NT2/D1 (cell line): Measurements from ENCODE around the gene LRRFIP1.

Experiments
- DNase-seq: peaks from one replicate; pipeline ENCODE4 v3.0.0-alpha.2; 2011; ENCODE audit warnings: low read depth, low spot score
- H3K27me3 ChIP-seq: 2 replicates; pipeline ENCODE4 v1.6.0; 2011; ENCODE audit warnings: mild to moderate bottlenecking; ENCODE audit not compliant: insufficient read length, insufficient read depth
- H3K36me3 ChIP-seq: 2 replicates; pipeline ENCODE4 v1.6.1; 2011; ENCODE audit warnings: mild to moderate bottlenecking, low read length, mixed read lengths; ENCODE audit not compliant: insufficient read depth, insufficient read length
- H3K4me1 ChIP-seq: 2 replicates; pipeline ENCODE4 v1.5.1; 2011; ENCODE audit not compliant: insufficient read depth, insufficient read length
- H3K4me3 ChIP-seq: 2 replicates; pipeline ENCODE4 v1.5.1; 2011; ENCODE audit warnings: low read depth; ENCODE audit not compliant: insufficient read length
- H3K9ac ChIP-seq: 2 replicates; pipeline ENCODE4 v1.6.0; 2011; ENCODE audit warnings: low read depth; ENCODE audit not compliant: insufficient read length
- H3K9me3 ChIP-seq: 2 replicates; pipeline ENCODE4 v1.5.1; 2011; ENCODE audit warnings: mild to moderate bottlenecking, low read length; ENCODE audit not compliant: insufficient read depth
- SUZ12 ChIP-seq: IDR thresholded peaks from 2 replicates; pipeline ENCODE4 v1.6.1; 2011; ENCODE audit not compliant: insufficient read length, insufficient read depth; ENCODE audit errors: extremely low read depth
- YY1 ChIP-seq: IDR thresholded peaks from 2 replicates; pipeline ENCODE4 v1.6.1; 2011; ENCODE audit not compliant: insufficient read length, insufficient read depth
- ZNF274 ChIP-seq: IDR thresholded peaks from 2 replicates; pipeline ENCODE4 v1.6.1; 2011; ENCODE audit warnings: mild to moderate bottlenecking, low read depth, low read length

LRRFIP1 gene

GRCh38 chr2:237711458-237712150 lies 84.2 kb downstream of the LRRFIP1 start:
- Histone ChIP-seq H3K4me1 (peaks cover 11% of the 10 kb centered on the region), H3K9me3 (no peaks in the 10 kb centered on the region), H3K9ac (no peak overlapping the region), H3K27me3 (no peaks in the 10 kb centered on the region), H3K4me3 (no peak overlapping the region), H3K36me3 (peaks cover 38% of the 10 kb centered on the region)
- TF ChIP-seq ZNF274 (no peak), YY1 (no peak), SUZ12 (no peak)
- no peak for DNase-seq

GRCh38 chr2:237712477-237713377 lies 85.3 kb downstream of the LRRFIP1 start:
- Histone ChIP-seq H3K27me3 (no peaks in the 10 kb centered on the region), H3K9ac (no peak overlapping the region), H3K9me3 (no peaks in the 10 kb centered on the region), H3K36me3 (peaks cover 40% of the 10 kb centered on the region), H3K4me1 (peaks cover 13% of the 10 kb centered on the region), H3K4me3 (no peak overlapping the region)
- DNase-seq: no peak
- TF ChIP-seq YY1 (no peak), SUZ12 (no peak), ZNF274 (no peak)

- peaks cover 32% of the 10 kb centered on the region for H3K36me3 ChIP-seq
- no peak for TF ChIP-seq ZNF274
- TF ChIP-seq SUZ12: no peak
- no peak for TF ChIP-seq YY1
- DNase-seq: no peak
- no peaks in the 10 kb centered on the region for H3K27me3 ChIP-seq
- no peaks in the 10 kb centered on the region for H3K9me3 ChIP-seq
- peaks cover 13% of the 10 kb centered on the region for H3K4me1 ChIP-seq
- no peak overlapping the region for H3K4me3 ChIP-seq
- no peak overlapping the region for H3K9ac ChIP-seq
Measured at GRCh38 chr2:237714690-237715458, 87.5 kb downstream of the LRRFIP1 start.

GRCh38 chr2:237715459-237715947 lies 88.1 kb downstream of the LRRFIP1 start:
- no peak overlapping the region for H3K4me3 ChIP-seq
- peaks cover 34% of the 10 kb centered on the region for H3K36me3 ChIP-seq
- H3K9me3 ChIP-seq: no peaks in the 10 kb centered on the region
- no peak overlapping the region for H3K9ac ChIP-seq
- no peak for TF ChIP-seq ZNF274
- no peak for TF ChIP-seq YY1
- TF ChIP-seq SUZ12: no peak
- peaks cover 13% of the 10 kb centered on the region for H3K4me1 ChIP-seq
- no peaks in the 10 kb centered on the region for H3K27me3 ChIP-seq
- DNase-seq: no peak

GRCh38 chr2:237716011-237716410 lies 88.6 kb downstream of the LRRFIP1 start:
- H3K9ac ChIP-seq: no peak overlapping the region
- no peaks in the 10 kb centered on the region for H3K27me3 ChIP-seq
- H3K4me1 ChIP-seq: peaks cover 13% of the 10 kb centered on the region
- H3K36me3 ChIP-seq: peaks cover 29% of the 10 kb centered on the region
- TF ChIP-seq SUZ12 (no peak), YY1 (no peak), ZNF274 (no peak)
- H3K9me3 ChIP-seq: no peaks in the 10 kb centered on the region
- H3K4me3 ChIP-seq: no peak overlapping the region
- DNase-seq: no peak

GRCh38 chr2:237717366-237718276 lies 90.2 kb downstream of the LRRFIP1 start:
- no peak for TF ChIP-seq SUZ12
- TF ChIP-seq YY1: no peak
- no peak for TF ChIP-seq ZNF274
- DNase-seq: no peak
- Histone ChIP-seq H3K36me3 (peaks cover 17% of the 10 kb centered on the region), H3K9me3 (no peaks in the 10 kb centered on the region), H3K4me1 (peaks cover 13% of the 10 kb centered on the region), H3K27me3 (no peaks in the 10 kb centered on the region), H3K4me3 (no peak overlapping the region), H3K9ac (no peak overlapping the region)
